Measurements from ENCODE around the gene IFNG.

- TF ChIP-seq, protein P1, sequence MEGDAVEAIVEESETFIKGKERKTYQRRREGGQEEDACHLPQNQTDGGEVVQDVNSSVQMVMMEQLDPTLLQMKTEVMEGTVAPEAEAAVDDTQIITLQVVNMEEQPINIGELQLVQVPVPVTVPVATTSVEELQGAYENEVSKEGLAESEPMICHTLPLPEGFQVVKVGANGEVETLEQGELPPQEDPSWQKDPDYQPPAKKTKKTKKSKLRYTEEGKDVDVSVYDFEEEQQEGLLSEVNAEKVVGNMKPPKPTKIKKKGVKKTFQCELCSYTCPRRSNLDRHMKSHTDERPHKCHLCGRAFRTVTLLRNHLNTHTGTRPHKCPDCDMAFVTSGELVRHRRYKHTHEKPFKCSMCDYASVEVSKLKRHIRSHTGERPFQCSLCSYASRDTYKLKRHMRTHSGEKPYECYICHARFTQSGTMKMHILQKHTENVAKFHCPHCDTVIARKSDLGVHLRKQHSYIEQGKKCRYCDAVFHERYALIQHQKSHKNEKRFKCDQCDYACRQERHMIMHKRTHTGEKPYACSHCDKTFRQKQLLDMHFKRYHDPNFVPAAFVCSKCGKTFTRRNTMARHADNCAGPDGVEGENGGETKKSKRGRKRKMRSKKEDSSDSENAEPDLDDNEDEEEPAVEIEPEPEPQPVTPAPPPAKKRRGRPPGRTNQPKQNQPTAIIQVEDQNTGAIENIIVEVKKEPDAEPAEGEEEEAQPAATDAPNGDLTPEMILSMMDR (conservative IDR thresholded peaks at IDR 0.05 in 1 of 2, IDR thresholded peaks at IDR 0.05 in 1 of 2; ENCODE audit: low read depth in 1 of 2, low read length in 2 of 2): no peak
- no peak for TF ChIP-seq EZH2 (IDR thresholded peaks at IDR 0.05; ENCODE audit: low read length, missing control alignments)
Observed at GRCh38 chr12:68148261-68148951, 11.1 kb downstream of the IFNG start.
